Testis (tissue), 3 donors: Measurements from ENCODE around the gene DLGAP3. TPM values are rescaled to one million over a fixed set of nuclear protein-coding genes. Genes with fewer than 3 reads are reported as not detected.

Experiments used
- DNase-seq: peaks from one replicate; pipeline ENCODE4 v3.0.0-alpha.2; 2019
- H3K27ac ChIP-seq, 2 donors: fragments of 200-600 bp; sonication (generic); one replicate each; pipeline ENCODE4 v1.5.1; 2019
- H3K27me3 ChIP-seq: fragments of 200-600 bp; sonication (generic); one replicate; pipeline ENCODE4 v1.5.1; 2019
- H3K36me3 ChIP-seq: fragments of 200-600 bp; sonication (generic); one replicate; pipeline ENCODE4 v1.5.1; 2017; ENCODE audit warnings: low read depth; ENCODE audit errors: missing control alignments
- H3K4me1 ChIP-seq: fragments of 200-600 bp; sonication (generic); one replicate; pipeline ENCODE4 v1.5.1; 2019
- H3K4me3 ChIP-seq, 2 donors: fragments of 200-600 bp; sonication (generic); one replicate each; pipeline ENCODE4 v1.5.1; 2017 to 2019
- H3K9me3 ChIP-seq: fragments of 200-600 bp; sonication (generic); one replicate; pipeline ENCODE4 v1.5.1; 2017
- POLR2A ChIP-seq: fragments of 450-650 bp; IDR thresholded peaks from one replicate; pipeline ENCODE4 v1.6.1; 2017; ENCODE audit warnings: antibody characterized with exemption, mild to moderate bottlenecking, moderate library complexity
- WGBS, 2 donors: methylation state at CpG; one replicate each; pipeline ENCODE4 v1.1.5; 2018; 5-methylcytosine and 5-hydroxymethylcytosine counted together
- intact Hi-C: fragments of 100-400 bp; cut with DNase I; formaldehyde crosslinking; loops from one replicate; pipeline ENCODE4 v1.15.1; 2023; ENCODE audit warnings: low total_unique reads
- polyA plus RNA-seq: library from polyadenylated mRNA; stranded (reverse); fragments of 350-450 nt; fragmentation: Illumina TruSeq; extraction: RNeasy Lipid Tissue Mini Kit (QIAGEN cat#74804); gene quantifications from one replicate; pipeline ENCODE4 v1.2.3, GENCODE V29; 2014; ENCODE audit warnings: low read depth, low replicate concordance; ENCODE audit not compliant: insufficient read depth
- total RNA-seq, 2 donors: library from RNA; depleted of rRNA; stranded (reverse); fragments of >200 nt; gene quantifications; one replicate each; pipeline ENCODE4 v1.2.3, GENCODE V29; 2016
- TF ChIP-seq, protein P1 (sequence below), 3 experiments: fragments of 450-650 bp in 2 of 3; fragments of 200-600 bp in 1 of 3; sonication (generic) in 1 of 3; IDR thresholded peaks; one replicate each; pipeline ENCODE4 v1.5.1; 2016 to 2019; ENCODE audit warnings: antibody characterized with exemption in 3 of 3, mild to moderate bottlenecking in 2 of 3, moderate library complexity in 1 of 3

The DLGAP3 gene
- total and polyA plus RNA-seq, 3 donors from 2014 or later: 10.6 to 22.5 (median 19.8) TPM

DNA sequence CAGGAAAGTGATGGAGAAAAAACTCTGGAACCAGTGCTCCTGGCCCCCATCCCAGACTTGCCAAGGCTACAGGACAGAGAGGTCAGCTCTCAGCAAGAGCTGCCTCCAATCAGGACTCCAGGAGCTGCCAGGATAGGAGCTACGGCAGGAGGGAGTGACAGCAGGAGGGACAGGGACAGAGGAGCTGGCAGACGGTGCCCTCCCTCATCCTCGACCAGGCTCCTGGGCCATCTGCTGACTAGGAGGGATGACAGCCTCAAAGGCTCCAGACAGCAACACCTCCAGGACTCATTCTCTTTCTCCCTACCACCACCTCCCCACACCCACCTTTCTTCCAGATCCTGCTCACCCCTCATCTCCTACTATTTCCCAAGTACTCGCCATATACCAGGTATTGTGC, 22.7 kb downstream of the DLGAP3 start:
- intact Hi-C loops: no loop called here
- Histone ChIP-seq H3K27ac (no peak overlapping the region), H3K36me3 (no peaks in the 10 kb centered on the region), H3K27me3 (no peaks in the 10 kb centered on the region), H3K4me1 (no peaks in the 10 kb centered on the region), H3K4me3 (no peak overlapping the region), H3K9me3 (no peaks in the 10 kb centered on the region)
- 53 to 63% methylated on average over 4 of the region's 4 CpGs for WGBS, 2 donors
- no peak for DNase-seq
- no peak for TF ChIP-seq POLR2A
- TF ChIP-seq, protein P1, sequence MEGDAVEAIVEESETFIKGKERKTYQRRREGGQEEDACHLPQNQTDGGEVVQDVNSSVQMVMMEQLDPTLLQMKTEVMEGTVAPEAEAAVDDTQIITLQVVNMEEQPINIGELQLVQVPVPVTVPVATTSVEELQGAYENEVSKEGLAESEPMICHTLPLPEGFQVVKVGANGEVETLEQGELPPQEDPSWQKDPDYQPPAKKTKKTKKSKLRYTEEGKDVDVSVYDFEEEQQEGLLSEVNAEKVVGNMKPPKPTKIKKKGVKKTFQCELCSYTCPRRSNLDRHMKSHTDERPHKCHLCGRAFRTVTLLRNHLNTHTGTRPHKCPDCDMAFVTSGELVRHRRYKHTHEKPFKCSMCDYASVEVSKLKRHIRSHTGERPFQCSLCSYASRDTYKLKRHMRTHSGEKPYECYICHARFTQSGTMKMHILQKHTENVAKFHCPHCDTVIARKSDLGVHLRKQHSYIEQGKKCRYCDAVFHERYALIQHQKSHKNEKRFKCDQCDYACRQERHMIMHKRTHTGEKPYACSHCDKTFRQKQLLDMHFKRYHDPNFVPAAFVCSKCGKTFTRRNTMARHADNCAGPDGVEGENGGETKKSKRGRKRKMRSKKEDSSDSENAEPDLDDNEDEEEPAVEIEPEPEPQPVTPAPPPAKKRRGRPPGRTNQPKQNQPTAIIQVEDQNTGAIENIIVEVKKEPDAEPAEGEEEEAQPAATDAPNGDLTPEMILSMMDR (IDR thresholded peaks at IDR 0.05): no peak

DNA sequence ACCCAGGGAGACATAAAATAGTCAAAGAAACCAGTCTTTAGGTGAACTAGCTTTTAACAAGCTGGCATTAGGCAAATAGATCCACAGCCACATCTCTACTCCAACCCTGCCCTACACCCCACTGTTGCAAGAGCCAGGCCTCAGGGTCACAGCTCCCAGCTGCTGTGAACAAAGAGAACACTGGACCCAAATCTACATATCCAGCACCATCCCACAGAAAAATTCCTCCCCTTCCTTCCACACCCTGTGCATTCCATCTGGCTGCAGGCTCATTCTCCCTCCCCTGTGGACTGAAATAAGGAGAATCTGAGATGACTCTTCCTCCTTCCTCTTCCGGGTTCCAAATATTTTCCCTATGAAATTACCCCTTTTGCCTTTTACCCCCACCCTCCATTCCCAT, 23.2 kb downstream of the DLGAP3 start:
- intact Hi-C loops: no loop called here
- H3K27me3 ChIP-seq: no peaks in the 10 kb centered on the region
- no peaks in the 10 kb centered on the region for H3K4me1 ChIP-seq
- WGBS, 2 donors: 57 to 79% methylated on average over 1 of the region's 1 CpG
- no peak overlapping the region for H3K4me3 ChIP-seq
- DNase-seq: no peak
- H3K36me3 ChIP-seq: no peaks in the 10 kb centered on the region
- H3K9me3 ChIP-seq: no peaks in the 10 kb centered on the region
- TF ChIP-seq POLR2A: no peak
- TF ChIP-seq, protein P1 (IDR thresholded peaks at IDR 0.05): no peak
- H3K27ac ChIP-seq: no peak overlapping the region

DNA sequence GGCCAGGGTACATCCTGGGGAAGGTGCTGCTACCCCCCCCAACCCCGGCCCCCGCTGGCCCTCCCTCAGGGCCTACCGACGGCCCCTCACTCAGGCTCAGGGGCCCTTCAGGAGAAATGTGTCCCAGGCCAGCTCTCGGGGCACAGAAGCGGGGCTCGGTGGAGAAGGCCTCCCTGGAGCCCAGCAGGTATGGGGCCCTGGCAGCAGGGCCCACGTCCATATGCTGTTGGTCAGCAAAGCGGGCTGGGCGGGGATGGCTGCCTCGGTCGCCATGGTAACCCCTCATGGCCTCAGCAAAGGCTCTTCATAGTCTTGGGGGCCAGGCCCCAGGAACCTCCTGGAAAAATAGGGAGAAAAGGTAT, 24.4 kb downstream of the DLGAP3 start:
- Histone ChIP-seq H3K4me3 (no peak overlapping the region), H3K9me3 (no peaks in the 10 kb centered on the region), H3K27ac (no peak overlapping the region), H3K4me1 (no peaks in the 10 kb centered on the region), H3K27me3 (no peaks in the 10 kb centered on the region), H3K36me3 (no peaks in the 10 kb centered on the region)
- TF ChIP-seq POLR2A: no peak
- TF ChIP-seq, protein P1 (IDR thresholded peaks at IDR 0.05): no peak
- DNase-seq: no peak
- intact Hi-C loops: no loop called here
- 91% methylated on average over 12 of the region's 12 CpGs; no CpG with 5 or more reads in 1 of the 2 donors for WGBS, 2 donors

DNA sequence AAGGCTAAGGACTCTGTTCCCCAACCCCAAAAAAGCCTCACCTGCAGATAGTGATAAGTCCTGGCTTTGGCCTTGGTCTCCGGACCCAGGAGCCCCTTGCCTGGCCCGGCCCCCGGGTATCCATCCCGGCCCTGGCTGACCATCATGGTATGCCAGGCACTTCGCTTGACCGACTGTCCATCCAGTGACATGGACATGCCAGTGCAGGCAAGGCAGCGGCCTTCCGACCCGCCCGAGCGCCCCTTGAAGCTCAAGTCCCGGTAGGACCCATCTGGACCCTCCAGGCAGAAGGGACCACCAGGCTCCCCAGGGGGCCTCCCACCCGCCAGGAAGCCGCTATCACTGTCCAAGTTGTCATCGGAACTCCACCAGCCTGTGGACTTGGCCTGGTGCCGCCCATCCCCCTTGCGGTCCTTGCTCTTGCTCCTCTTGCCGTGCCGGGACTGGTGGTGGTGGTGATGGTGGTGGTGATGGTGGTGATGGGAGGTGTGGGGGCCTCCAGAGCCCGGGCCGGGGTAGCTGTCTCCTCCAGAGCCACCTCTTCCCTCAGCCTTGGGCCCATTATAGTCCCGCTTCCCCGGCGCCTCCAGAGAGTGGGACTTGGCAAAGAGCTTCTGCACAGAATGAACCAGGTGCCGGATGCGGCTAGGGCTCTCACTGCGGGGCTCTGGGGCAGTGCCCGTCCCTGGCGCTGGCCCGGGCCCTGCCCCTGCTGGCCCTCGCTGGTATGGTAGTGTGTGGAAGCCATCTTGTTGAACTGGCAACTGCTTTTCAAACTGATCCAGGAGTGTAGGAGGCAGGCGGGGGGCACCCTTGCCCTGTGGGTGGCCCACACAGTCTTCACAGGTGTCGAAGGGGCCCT, 25.0 kb downstream of the DLGAP3 start:
- WGBS, 2 donors: 91 to 94% methylated on average over 15 to 33 of the region's 33 CpGs

More for the DNA sequence above, 25.0 kb downstream of the DLGAP3 start:
- no peaks in the 10 kb centered on the region for H3K36me3 ChIP-seq
- no peaks in the 10 kb centered on the region for H3K27me3 ChIP-seq
- H3K4me3 ChIP-seq: no peak overlapping the region
- no peaks in the 10 kb centered on the region for H3K4me1 ChIP-seq
- intact Hi-C loops: no loop called here
- no peaks in the 10 kb centered on the region for H3K9me3 ChIP-seq
- no peak for DNase-seq
- no peak overlapping the region for H3K27ac ChIP-seq
- no peak for TF ChIP-seq POLR2A
- TF ChIP-seq, protein P1 (IDR thresholded peaks at IDR 0.05): no peak
